MM.1S (cell line): Measurements from ENCODE around the gene ZBTB25.

Source experiments
- DNase-seq: peaks from one replicate; pipeline ENCODE4 v3.0.0-alpha.2; 2015
- H2AFZ ChIP-seq: fragments of 300-600 bp; sonication (generic); 2 replicates; pipeline ENCODE4 v1.6.0; 2016; ENCODE audit warnings: antibody characterized with exemption, low read length
- H3F3A ChIP-seq: fragments of 300-600 bp; sonication (generic); 2 replicates; pipeline ENCODE4 v1.6.1; 2016; ENCODE audit warnings: mild to moderate bottlenecking, antibody characterized with exemption, low read length, moderate library complexity, mixed read lengths; ENCODE audit not compliant: insufficient read depth
- H3K27ac ChIP-seq: fragments of 300-600 bp; sonication (generic); 2 replicates; pipeline ENCODE4 v1.5.1; 2016; ENCODE audit warnings: mild to moderate bottlenecking, low read length
- H3K27me3 ChIP-seq: fragments of 300-600 bp; sonication (generic); replicated peaks from 2 replicates; pipeline ENCODE4 v1.6.0; 2016; ENCODE audit warnings: low read length; ENCODE audit not compliant: insufficient read depth
- H3K36me3 ChIP-seq: fragments of 300-600 bp; sonication (generic); replicated peaks from 2 replicates; pipeline ENCODE4 v1.6.1; 2016; ENCODE audit warnings: mild to moderate bottlenecking, low read length, mixed read lengths; ENCODE audit not compliant: insufficient read depth
- H3K4me1 ChIP-seq: fragments of 300-600 bp; sonication (generic); 2 replicates; pipeline ENCODE4 v1.6.1; 2016; ENCODE audit warnings: low read length, mixed read lengths
- H3K4me2 ChIP-seq: fragments of 300-600 bp; sonication (generic); 2 replicates; pipeline ENCODE4 v1.6.0; 2016; ENCODE audit warnings: low read depth, low read length
- H3K4me3 ChIP-seq: fragments of 300-600 bp; sonication (generic); 2 replicates; pipeline ENCODE4 v1.5.1; 2016; ENCODE audit warnings: low read length, mixed read lengths
- H3K79me2 ChIP-seq: fragments of 300-600 bp; sonication (generic); 2 replicates; pipeline ENCODE4 v1.6.1; 2016; ENCODE audit warnings: mixed run types, low read length, mixed read lengths
- H3K9ac ChIP-seq: fragments of 300-600 bp; sonication (generic); 2 replicates; pipeline ENCODE4 v1.6.1; 2016; ENCODE audit warnings: low read length, mixed read lengths
- H3K9me2 ChIP-seq: fragments of 300-600 bp; sonication (generic); replicated peaks from 2 replicates; pipeline ENCODE4 v1.6.1; 2016; ENCODE audit warnings: mild to moderate bottlenecking, low read length, mixed read lengths; ENCODE audit not compliant: insufficient read depth
- H3K9me3 ChIP-seq: fragments of 300-600 bp; sonication (generic); replicated peaks from 2 replicates; pipeline ENCODE4 v1.6.1; 2016; ENCODE audit warnings: mild to moderate bottlenecking, low read length, mixed read lengths; ENCODE audit not compliant: insufficient read depth
- H4K20me1 ChIP-seq: fragments of 300-600 bp; sonication (generic); 2 replicates; pipeline ENCODE4 v1.6.1; 2016; ENCODE audit warnings: mild to moderate bottlenecking, low read length, moderate library complexity, mixed read lengths; ENCODE audit not compliant: insufficient read depth
- EZH2 ChIP-seq: fragments of 300-600 bp; sonication (generic); optimal IDR thresholded peaks from 2 replicates; pipeline ENCODE3; 2017; ENCODE audit warnings: low read depth, mild to moderate bottlenecking, antibody characterized with exemption, low read length, mixed read lengths
- EZH2phosphoT487 ChIP-seq: fragments of 300-600 bp; sonication (generic); IDR thresholded peaks from 2 replicates; pipeline ENCODE4 v1.6.1; 2018; ENCODE audit warnings: antibody characterized with exemption, low read length
- TF ChIP-seq, protein P1 (sequence below): fragments of 300-600 bp; sonication (generic); IDR thresholded peaks from 2 replicates; pipeline ENCODE4 v1.5.1; 2016; ENCODE audit warnings: antibody characterized with exemption, low read length, mixed read lengths

Gene ZBTB25

GRCh38 chr14:64459405-64460136 lies 44.1 kb downstream of the ZBTB25 start:
- Histone ChIP-seq H3K4me3 (no peak overlapping the region), H4K20me1 (no peaks in the 10 kb centered on the region), H3K9ac (no peak overlapping the region), H3K27me3 (no peaks in the 10 kb centered on the region), H3K9me2 (no peaks in the 10 kb centered on the region), H3K4me2 (no peak overlapping the region), H3K36me3 (no peaks in the 10 kb centered on the region), H3F3A (0 out of 2 replicates have a peak, but pooled peaks cover 5% of the 10 kb centered on the region), H2AFZ (no peak overlapping the region), H3K79me2 (no peaks in the 10 kb centered on the region), H3K4me1 (peaks cover 8% of the 10 kb centered on the region; the same call in 1 of the 2 replicates), H3K27ac (no peak overlapping the region), H3K9me3 (no peaks in the 10 kb centered on the region)
- DNase-seq: no peak
- no peak for TF ChIP-seq EZH2phosphoT487
- TF ChIP-seq, protein P1, sequence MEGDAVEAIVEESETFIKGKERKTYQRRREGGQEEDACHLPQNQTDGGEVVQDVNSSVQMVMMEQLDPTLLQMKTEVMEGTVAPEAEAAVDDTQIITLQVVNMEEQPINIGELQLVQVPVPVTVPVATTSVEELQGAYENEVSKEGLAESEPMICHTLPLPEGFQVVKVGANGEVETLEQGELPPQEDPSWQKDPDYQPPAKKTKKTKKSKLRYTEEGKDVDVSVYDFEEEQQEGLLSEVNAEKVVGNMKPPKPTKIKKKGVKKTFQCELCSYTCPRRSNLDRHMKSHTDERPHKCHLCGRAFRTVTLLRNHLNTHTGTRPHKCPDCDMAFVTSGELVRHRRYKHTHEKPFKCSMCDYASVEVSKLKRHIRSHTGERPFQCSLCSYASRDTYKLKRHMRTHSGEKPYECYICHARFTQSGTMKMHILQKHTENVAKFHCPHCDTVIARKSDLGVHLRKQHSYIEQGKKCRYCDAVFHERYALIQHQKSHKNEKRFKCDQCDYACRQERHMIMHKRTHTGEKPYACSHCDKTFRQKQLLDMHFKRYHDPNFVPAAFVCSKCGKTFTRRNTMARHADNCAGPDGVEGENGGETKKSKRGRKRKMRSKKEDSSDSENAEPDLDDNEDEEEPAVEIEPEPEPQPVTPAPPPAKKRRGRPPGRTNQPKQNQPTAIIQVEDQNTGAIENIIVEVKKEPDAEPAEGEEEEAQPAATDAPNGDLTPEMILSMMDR: no peak
- no peak for TF ChIP-seq EZH2

DNA sequence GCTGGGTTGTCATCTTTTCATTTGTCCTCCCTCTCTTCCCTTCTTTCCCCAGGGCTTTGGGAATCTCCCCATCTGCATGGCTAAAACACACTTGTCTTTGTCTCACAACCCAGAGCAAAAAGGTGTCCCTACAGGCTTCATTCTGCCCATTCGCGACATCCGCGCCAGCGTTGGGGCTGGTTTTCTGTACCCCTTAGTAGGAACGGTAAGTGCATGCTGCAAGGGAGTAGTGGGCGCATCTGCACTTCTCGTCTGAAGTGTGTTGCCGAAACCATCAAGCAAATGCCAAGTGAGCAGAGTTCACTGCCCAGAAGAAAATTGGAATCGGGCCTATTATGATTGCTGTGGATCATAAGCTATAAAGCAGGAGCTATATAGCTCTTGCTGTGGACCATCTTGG lies 49.0 kb downstream of the ZBTB25 start:
- H3F3A ChIP-seq: no peaks in the 10 kb centered on the region
- H3K4me1 ChIP-seq: no peaks in the 10 kb centered on the region
- no peak for DNase-seq
- no peak overlapping the region for H3K9ac ChIP-seq
- no peak overlapping the region for H3K27ac ChIP-seq
- TF ChIP-seq, protein P1: no peak
- TF ChIP-seq EZH2phosphoT487 (no peak), EZH2 (no peak)
- H3K36me3 ChIP-seq: no peaks in the 10 kb centered on the region
- H3K79me2 ChIP-seq: no peaks in the 10 kb centered on the region
- H3K4me3 ChIP-seq: no peak overlapping the region
- no peak overlapping the region for H3K4me2 ChIP-seq
- no peaks in the 10 kb centered on the region for H3K9me2 ChIP-seq
- no peaks in the 10 kb centered on the region for H3K27me3 ChIP-seq
- H2AFZ ChIP-seq: no peak overlapping the region
- H4K20me1 ChIP-seq: no peaks in the 10 kb centered on the region
- no peaks in the 10 kb centered on the region for H3K9me3 ChIP-seq

GRCh38 chr14:64450255-64450654 lies 53.4 kb downstream of the ZBTB25 start:
- no peaks in the 10 kb centered on the region for H3K79me2 ChIP-seq
- no peaks in the 10 kb centered on the region for H3K36me3 ChIP-seq
- H2AFZ ChIP-seq: no peak overlapping the region
- no peaks in the 10 kb centered on the region for H4K20me1 ChIP-seq
- peaks cover 2% of the 10 kb centered on the region for H3F3A ChIP-seq
- peaks cover 7% of the 10 kb centered on the region for H3K4me1 ChIP-seq
- TF ChIP-seq EZH2phosphoT487 (no peak), EZH2 (no peak)
- TF ChIP-seq, protein P1: no peak
- H3K27me3 ChIP-seq: no peaks in the 10 kb centered on the region
- no peaks in the 10 kb centered on the region for H3K9me3 ChIP-seq
- no peak for DNase-seq
- H3K4me2 ChIP-seq: no peak overlapping the region
- no peak overlapping the region for H3K4me3 ChIP-seq
- H3K9me2 ChIP-seq: no peaks in the 10 kb centered on the region
- H3K27ac ChIP-seq: no peak overlapping the region
- H3K9ac ChIP-seq: no peak overlapping the region
